ENCODE measurements around the gene HERC2.

The HERC2 gene

GRCh38 chr15:28112962-28113361 lies 209.0 kb downstream of the HERC2 start:
- TF ChIP-seq, protein P1, sequence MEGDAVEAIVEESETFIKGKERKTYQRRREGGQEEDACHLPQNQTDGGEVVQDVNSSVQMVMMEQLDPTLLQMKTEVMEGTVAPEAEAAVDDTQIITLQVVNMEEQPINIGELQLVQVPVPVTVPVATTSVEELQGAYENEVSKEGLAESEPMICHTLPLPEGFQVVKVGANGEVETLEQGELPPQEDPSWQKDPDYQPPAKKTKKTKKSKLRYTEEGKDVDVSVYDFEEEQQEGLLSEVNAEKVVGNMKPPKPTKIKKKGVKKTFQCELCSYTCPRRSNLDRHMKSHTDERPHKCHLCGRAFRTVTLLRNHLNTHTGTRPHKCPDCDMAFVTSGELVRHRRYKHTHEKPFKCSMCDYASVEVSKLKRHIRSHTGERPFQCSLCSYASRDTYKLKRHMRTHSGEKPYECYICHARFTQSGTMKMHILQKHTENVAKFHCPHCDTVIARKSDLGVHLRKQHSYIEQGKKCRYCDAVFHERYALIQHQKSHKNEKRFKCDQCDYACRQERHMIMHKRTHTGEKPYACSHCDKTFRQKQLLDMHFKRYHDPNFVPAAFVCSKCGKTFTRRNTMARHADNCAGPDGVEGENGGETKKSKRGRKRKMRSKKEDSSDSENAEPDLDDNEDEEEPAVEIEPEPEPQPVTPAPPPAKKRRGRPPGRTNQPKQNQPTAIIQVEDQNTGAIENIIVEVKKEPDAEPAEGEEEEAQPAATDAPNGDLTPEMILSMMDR (IDR thresholded peaks at IDR 0.05; ENCODE audit: low read depth, low read length): no peak
- DNase-seq (ENCODE audit: low read depth, low spot score): no peak
- no peak overlapping the region for H3K4me3 ChIP-seq (ENCODE audit: low read depth, low read length)
- in situ Hi-C loops (cut with HindIII; ENCODE audit: low sequenced_read_pairs): no loop called here

GRCh38 chr15:28112101-28112760 lies 209.7 kb downstream of the HERC2 start:
- in situ Hi-C loops (cut with HindIII; ENCODE audit: low sequenced_read_pairs): no loop called here
- no peak for DNase-seq (ENCODE audit: low read depth, low spot score)

GRCh38 chr15:28111543-28111942 lies 210.4 kb downstream of the HERC2 start:
- in situ Hi-C loops (cut with HindIII; ENCODE audit: low sequenced_read_pairs): no loop called here
- TF ChIP-seq, protein P1 (IDR thresholded peaks at IDR 0.05; ENCODE audit: low read depth, low read length): no peak

More at GRCh38 chr15:28112101-28112760, 209.7 kb downstream of the HERC2 start:
- no peak overlapping the region for H3K4me3 ChIP-seq (ENCODE audit: low read depth, low read length)
- TF ChIP-seq, protein P1 (IDR thresholded peaks at IDR 0.05; ENCODE audit: low read depth, low read length): no peak

DNA sequence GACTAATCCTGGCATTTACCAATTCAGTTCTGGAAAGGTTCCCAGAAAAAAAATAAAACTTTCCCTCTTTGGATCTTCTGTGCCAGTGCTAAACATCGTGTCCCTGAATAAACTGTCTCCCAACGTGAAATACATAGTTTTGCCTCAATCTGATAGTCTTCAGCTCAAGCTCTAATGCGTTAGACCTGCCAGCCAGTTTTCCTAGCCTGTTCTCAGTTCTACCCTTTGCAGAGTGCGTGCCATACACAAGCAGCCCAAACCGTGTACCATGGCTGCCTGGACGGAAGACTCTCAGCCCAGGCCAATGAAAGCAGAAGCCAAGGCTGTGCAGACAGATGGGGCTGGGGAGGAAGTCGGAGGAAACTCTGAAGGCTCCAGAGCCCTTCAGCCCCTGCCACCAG lies 211.5 kb downstream of the HERC2 start:
- in situ Hi-C loops (cut with HindIII; ENCODE audit: low sequenced_read_pairs): no loop called here
- DNase-seq (ENCODE audit: low read depth, low spot score): no peak
- TF ChIP-seq, protein P1 (IDR thresholded peaks at IDR 0.05; ENCODE audit: low read depth, low read length): no peak
- no peak overlapping the region for H3K4me3 ChIP-seq (ENCODE audit: low read depth, low read length)

More at GRCh38 chr15:28111543-28111942, 210.4 kb downstream of the HERC2 start:
- no peak for DNase-seq (ENCODE audit: low read depth, low spot score)
- no peak overlapping the region for H3K4me3 ChIP-seq (ENCODE audit: low read depth, low read length)

- no peak for DNase-seq (ENCODE audit: low read depth, low spot score)
- in situ Hi-C loops (cut with HindIII; ENCODE audit: low sequenced_read_pairs): no loop called here
- TF ChIP-seq, protein P1 (IDR thresholded peaks at IDR 0.05; ENCODE audit: low read depth, low read length): no peak
- H3K4me3 ChIP-seq (ENCODE audit: low read depth, low read length): no peak overlapping the region
Measured at GRCh38 chr15:28109626-28110455, 212.1 kb downstream of the HERC2 start.

DNA sequence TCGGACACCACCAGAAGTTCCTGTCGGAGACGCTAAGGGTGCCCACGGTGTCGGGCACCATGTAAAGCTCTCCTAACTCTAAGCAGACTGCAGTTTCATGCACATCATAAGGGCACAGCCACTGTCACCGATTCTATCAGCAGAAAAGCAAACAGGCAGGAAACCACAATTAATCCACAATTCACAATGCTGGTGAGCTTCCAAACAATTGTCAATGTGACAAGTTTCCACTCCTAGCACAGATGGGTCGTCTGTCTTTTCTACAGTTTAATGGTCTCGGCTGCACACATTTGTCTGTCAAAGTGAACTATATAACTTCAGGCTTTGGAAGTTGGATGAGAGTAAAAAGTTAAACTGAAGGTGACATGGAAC lies 214.1 kb downstream of the HERC2 start:
- TF ChIP-seq, protein P1 (IDR thresholded peaks at IDR 0.05; ENCODE audit: low read depth, low read length): no peak
- in situ Hi-C loops (cut with HindIII; ENCODE audit: low sequenced_read_pairs): no loop called here
- DNase-seq (ENCODE audit: low read depth, low spot score): no peak
- H3K4me3 ChIP-seq (ENCODE audit: low read depth, low read length): no peak overlapping the region

All from astrocyte of the spinal cord (primary cell).